ENCODE measurements around the gene EHD3.

EHD3 gene

DNA sequence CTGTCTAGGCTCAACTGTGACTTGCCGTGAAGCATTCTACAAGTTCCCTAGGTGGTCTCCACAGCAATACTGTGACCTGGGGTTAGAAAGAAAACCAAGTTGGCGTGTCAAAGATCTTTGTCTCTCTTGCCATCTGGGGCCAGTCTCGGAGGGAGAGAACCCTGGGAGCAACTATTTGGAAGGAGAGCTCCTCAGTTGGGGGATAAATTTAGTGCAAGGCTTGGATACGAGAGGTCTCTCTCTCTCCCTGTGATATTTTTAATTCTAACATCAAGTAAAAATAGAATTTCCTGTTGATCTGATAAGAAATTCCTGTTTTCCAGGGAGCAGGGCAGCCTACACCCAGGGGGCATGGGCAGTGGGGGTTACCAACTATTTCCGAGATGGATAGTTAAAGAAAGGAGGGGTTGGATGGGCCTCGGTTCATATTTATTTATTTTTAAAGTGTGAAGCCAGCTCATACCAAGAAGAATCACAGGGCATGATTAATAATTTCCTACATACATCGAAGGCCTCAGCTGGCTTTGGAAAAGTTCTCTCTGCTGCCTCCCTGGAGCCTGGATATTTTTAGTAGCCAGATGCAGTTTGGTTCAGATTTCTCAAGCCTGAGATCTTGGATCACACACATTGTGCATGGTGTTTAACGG is 62.8 kb downstream of the EHD3 start:
- no peak for DNase-seq

DNA sequence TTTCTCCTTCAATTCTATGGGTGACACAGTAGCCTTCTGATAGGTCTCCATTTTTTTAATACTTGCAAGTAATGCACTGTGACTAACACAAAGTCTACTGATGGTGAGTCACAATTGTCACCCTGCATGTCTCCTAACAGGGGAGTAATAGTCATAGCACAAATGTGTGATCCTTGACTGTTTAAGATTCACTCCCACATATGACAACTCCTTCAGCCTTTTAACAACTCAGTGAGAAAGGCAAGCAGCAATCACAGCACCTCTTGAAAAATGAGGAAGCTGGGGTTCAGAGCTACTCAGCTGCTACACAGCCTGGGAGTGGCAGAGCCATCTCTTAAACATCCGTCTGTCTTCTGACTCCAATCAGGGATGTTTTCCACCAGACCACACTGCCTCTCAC is 63.8 kb downstream of the EHD3 start:
- DNase-seq, result peak in 1 of 2 donors; percentile 6

DNA sequence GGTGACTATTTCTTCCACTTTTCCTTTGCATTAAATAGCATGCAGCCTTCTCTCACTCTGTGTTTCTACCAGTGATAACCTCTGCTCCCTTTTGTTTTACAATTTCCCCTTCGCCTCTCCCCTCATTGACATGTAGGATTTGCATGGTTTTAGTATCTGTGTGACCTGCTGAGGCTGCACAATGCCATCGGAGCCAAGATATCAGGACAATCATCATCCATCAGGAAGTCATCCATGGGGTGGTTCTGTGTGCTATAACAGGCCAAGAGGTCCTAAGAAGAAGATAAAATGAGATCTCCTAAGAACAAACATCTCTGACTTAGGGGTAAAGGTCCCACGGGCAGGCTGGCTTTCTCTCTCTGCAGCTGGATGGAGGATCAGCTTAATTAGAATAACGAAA is 65.6 kb downstream of the EHD3 start:
- DNase-seq, result no peak

DNA sequence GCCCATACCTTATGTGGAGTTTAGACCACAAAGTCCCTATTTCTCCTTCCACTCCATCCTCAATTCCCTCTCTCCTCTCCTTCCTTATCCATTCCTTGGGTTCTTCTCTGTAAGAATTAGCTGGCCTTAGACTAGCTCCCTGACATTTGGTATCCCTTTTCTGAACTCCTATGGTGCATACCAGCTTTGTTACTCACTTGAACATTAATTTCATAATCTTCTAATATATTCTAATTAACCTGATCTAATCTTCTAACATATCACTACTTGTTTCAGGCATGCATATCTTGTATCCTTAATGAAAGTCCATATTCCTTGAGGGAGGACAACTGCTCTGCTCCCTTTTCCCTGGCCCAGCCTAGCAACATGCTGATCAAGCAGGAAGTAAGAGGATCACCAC is 66.4 kb downstream of the EHD3 start:
- no peak for DNase-seq

DNA sequence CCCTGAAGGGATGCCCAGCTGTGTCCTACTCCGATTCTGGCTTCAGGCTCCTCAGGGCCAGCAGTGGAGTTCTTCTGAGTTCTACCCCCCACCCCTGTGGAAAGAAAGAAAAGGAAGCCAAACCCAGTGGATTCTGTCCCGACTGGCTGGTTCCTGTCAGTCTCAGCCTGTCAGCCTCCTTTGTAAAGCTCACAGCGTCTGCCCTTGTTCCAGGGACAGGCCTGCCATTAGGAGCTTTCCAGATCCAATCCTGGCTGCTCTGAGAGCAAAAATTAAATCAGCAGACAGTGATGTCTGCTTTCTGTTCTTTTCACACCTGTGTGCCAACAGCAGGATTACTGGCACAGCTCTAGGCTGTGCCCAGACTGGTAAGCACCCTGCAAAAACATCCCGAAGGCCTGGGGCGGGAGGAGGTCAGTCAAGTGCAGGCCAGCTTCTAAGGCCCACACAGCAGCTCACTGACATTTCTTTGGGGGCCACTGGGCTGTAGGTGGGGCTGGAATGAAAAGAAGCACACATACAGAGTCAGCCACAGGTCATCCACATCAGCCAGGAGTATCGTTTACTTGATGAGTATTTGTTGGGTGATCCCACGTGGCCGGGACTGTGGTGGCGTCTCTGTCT is 69.1 kb downstream of the EHD3 start:
- no peak for DNase-seq

DNA sequence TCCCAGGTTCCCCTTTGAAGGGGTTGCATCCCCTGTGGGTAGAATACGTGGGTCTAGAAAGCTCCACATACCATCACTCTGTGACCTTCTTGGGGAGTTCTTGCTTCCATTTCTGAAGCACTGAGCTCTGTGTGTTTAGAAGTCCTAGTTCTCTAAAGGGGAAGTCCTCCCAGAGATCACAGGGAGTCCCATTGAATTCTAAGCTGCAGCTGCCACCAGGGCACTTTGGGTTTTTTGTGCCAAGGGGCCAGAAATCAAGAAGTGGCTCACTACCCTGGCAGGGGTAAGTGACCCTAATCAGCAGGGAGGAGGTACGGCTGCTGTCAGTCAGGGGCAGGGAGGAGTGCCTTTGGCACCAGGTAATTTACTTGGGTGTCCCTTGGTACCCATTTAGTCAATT is 70.9 kb downstream of the EHD3 start:
- no peak for DNase-seq

DNA sequence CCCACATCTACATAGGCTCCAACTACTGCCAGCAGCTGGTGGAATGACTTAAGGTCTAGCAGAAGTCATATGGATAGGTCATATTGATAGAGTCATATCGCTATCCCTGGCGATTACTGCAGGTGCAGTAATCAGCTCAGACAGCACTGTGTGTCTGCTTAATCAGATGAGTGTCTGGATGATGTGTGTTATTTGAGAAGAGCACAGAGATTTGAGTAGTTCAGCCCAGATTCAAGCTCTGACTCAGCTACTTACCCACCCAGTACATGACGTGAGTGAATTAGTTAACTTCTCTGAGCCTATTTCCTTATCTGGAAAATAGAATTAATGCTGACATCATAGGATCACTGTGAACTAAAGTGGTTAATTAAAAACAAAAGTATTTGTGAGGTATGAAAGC is 78.9 kb downstream of the EHD3 start:
- DNase-seq, result no peak

DNA sequence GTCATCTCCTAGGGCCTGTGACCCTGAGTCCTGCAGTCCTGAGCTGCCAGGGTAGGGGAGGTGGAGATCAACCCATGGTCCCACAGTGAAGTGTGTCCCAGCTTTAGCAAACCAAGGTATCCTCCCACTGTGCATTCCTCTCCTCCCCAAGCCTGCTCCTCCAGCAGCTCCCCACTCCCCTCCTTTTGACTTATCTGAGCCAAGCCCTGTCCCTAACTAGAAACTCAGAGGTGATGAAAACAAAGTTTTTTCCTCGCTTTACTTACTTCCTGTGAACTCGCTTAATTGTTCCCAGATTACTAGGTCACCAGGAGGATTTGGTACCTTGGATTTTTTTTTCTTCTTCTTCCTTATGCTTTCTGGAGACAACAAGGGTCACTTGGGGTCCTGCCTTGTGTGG is 80.8 kb downstream of the EHD3 start:
- no peak for DNase-seq

DNA sequence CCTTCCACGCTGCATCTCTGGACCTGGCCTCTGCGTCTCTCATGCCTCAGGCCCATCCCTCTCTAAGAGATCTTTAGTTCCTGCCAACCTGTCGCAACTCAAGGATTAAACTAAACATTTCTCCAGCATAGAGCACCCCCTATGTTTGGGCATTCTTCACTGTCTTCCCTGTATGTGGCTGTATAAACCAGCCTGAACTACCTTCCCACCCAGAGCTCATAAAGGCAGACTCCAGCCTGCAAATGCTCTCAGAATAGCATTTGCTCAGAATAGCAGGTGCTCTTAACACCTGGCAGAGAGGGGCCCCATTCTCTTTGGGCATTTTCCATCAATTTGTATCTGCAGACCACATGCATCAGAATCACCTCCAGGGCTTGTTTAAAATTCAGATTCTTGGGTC is 83.4 kb downstream of the EHD3 start:
- no peak for DNase-seq

DNA sequence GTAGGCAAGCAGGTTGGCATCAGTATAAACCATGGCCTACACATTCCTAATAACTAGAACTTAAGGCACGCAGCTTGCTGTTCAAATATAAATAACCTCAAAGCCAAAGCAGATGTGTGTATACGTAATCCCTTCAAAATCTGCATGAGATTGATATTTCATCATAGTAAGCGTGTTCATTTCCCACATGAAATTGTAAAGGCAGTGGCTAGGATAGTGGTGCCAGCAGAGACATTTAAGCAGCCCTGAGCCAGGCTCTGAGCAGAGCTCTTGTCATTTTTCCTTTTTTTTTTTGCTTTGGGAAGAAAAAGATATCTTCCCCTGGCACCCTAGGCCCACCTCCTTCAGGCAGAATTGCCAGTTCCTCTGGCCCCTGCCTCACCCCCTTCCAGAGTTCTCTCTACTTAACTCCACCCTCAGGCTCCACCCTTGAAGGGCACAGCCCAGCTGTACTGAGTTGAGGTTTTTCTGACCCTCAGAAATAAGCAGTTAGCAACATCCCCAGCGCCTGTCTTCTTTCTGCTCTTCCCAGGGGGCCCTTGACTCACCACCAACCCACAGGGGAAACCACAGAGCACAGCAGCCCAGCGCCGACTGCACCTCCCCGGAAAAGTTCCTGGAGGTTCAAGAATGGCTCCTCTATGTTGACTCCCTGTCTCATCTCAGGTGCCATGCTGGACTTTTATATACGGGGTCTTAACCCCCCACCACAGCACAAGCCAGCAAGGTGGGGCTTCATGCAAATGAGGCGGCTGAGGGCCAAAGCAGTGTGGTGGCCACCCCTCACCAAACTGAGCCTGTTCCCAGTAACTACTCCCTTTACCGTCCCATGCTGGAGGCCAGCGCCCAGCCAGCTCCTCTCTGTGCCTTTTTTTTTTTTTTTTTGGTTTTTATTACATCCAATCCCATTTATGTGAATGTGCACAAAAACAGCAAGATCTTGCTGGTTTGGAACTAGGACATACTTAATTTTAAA is 84.7 kb downstream of the EHD3 start:
- DNase-seq, result peak; percentile 14 to 36
